ENCODE results near the gene CFAP299. TPM values are rescaled to one million over a fixed set of nuclear protein-coding genes. Genes with fewer than 3 reads are reported as not detected.

Gene CFAP299
- total RNA-seq, 1 donor = 2.5 TPM

DNA sequence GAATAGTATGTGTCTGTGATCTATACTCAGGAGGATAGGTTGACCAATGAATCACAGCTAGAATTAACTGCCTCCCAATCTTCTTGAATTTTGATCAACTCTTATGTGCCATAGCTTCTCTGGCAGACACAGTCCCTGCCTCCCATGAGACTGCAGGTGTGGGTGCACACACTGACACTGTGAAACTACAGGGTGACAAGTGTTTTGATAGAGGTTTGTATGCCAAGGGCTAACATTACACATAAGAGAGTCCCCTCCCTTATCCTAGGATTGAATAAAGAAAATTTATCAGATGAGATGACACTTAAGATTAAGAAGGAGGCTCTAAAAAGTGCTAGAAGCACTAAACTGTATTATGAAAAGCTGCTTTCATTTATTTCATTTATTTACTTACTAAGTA, 476.6 kb downstream of the CFAP299 start:
- Histone ChIP-seq H2AFZ (ENCODE audit: low read length) (no peak overlapping the region), H3K4me2 (ENCODE audit: insufficient read depth, low read length) (no peak overlapping the region), H3K4me3 (ENCODE audit: insufficient read depth, low read length) (no peak overlapping the region), H3K27ac (ENCODE audit: low read depth, low read length) (no peak overlapping the region), H3K36me3 (ENCODE audit: insufficient read depth, low read length) (no peaks in the 10 kb centered on the region), H3K27me3 (ENCODE audit: insufficient read depth, low read length) (no peaks in the 10 kb centered on the region), H3K79me2 (ENCODE audit: insufficient read depth, low read length) (no peaks in the 10 kb centered on the region), H3K4me1 (ENCODE audit: insufficient read depth, low read length) (no peaks in the 10 kb centered on the region), H3K9me3 (ENCODE audit: low read depth, low read length) (no peaks in the 10 kb centered on the region), H4K20me1 (ENCODE audit: insufficient read depth, low read length) (no peaks in the 10 kb centered on the region)
- no peak for DNase-seq (ENCODE audit: insufficient read length, low spot score, missing footprints)
- TF ChIP-seq, protein P1, sequence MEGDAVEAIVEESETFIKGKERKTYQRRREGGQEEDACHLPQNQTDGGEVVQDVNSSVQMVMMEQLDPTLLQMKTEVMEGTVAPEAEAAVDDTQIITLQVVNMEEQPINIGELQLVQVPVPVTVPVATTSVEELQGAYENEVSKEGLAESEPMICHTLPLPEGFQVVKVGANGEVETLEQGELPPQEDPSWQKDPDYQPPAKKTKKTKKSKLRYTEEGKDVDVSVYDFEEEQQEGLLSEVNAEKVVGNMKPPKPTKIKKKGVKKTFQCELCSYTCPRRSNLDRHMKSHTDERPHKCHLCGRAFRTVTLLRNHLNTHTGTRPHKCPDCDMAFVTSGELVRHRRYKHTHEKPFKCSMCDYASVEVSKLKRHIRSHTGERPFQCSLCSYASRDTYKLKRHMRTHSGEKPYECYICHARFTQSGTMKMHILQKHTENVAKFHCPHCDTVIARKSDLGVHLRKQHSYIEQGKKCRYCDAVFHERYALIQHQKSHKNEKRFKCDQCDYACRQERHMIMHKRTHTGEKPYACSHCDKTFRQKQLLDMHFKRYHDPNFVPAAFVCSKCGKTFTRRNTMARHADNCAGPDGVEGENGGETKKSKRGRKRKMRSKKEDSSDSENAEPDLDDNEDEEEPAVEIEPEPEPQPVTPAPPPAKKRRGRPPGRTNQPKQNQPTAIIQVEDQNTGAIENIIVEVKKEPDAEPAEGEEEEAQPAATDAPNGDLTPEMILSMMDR (IDR thresholded peaks at IDR 0.05; ENCODE audit: extremely low read depth, low read depth, low read length) = no peak

DNA sequence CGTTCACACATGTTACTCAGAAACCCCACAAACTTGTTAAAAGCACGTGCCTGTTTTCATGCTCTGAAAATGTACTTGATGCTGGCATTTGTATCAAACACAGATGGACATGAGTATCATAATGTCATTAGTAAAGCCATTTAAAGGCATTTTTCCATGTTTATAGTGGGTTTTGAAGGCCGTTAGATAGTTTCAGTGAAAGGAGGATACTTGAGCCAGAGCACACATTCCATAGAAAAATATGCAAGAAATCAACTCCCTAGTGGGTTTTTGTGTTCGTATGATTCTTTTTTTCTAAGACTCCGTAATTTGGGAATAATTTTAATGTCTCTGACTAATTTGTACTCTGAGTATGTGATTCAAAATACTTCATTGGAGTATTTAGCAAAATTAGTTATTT, 478.7 kb downstream of the CFAP299 start:
- Histone ChIP-seq H3K4me3 (ENCODE audit: insufficient read depth, low read length) (no peak overlapping the region), H4K20me1 (ENCODE audit: insufficient read depth, low read length) (no peaks in the 10 kb centered on the region), H3K4me2 (ENCODE audit: insufficient read depth, low read length) (no peak overlapping the region), H3K4me1 (ENCODE audit: insufficient read depth, low read length) (no peaks in the 10 kb centered on the region), H3K27ac (ENCODE audit: low read depth, low read length) (no peak overlapping the region), H2AFZ (ENCODE audit: low read length) (no peak overlapping the region), H3K9me3 (ENCODE audit: low read depth, low read length) (no peaks in the 10 kb centered on the region), H3K27me3 (ENCODE audit: insufficient read depth, low read length) (no peaks in the 10 kb centered on the region), H3K79me2 (ENCODE audit: insufficient read depth, low read length) (no peaks in the 10 kb centered on the region), H3K36me3 (ENCODE audit: insufficient read depth, low read length) (no peaks in the 10 kb centered on the region)
- no peak for DNase-seq (ENCODE audit: insufficient read length, low spot score, missing footprints)
- TF ChIP-seq, protein P1 (IDR thresholded peaks at IDR 0.05; ENCODE audit: extremely low read depth, low read depth, low read length) = no peak

DNA sequence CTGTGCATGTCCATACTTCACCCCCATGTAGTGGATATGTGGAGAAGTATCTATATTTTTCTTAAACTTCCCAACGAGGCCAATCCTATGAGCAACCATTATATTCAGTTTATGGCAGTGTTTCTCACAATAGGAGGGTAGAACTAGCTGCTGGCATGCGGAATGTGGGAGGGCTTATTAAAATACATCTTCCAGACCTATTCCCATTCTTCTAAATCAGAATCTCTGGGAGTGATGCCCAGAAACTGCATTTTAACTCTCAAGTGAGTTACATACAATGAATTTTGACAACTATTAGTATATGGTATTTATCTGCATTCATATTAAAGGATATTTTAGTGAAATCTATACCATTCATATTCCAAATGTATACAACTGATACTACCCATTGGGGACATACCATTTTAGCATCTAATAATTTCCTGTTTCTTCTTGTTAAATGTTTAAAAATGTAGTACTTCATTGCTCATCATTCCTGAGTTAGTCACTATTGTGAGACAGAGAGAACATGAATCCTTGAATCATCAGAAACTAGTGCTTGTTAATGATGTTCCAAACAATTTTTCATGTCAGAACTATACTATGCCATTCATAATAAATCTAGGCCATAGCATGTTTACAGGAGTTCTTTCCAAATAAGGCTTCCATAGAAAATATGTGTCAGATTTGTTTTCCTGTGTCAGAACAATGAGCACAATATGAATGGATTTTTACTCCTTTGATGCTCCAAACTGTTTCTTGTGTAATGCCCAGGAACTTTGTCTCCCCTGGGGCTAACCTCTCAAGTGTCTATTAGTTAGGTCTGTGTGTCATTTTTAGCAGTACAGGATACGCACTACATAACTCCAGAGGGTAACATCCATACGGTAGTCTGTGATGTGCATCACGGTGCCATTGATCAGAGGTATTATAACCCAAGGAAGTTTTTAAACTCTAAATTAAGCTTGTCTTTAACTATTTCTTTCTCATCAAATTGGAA, 496.1 kb downstream of the CFAP299 start:
- Histone ChIP-seq H3K27ac (ENCODE audit: low read depth, low read length) (no peak overlapping the region), H3K9me3 (ENCODE audit: low read depth, low read length) (no peaks in the 10 kb centered on the region), H2AFZ (ENCODE audit: low read length) (no peak overlapping the region), H3K27me3 (ENCODE audit: insufficient read depth, low read length) (no peaks in the 10 kb centered on the region), H3K4me1 (ENCODE audit: insufficient read depth, low read length) (no peaks in the 10 kb centered on the region), H4K20me1 (ENCODE audit: insufficient read depth, low read length) (no peaks in the 10 kb centered on the region), H3K79me2 (ENCODE audit: insufficient read depth, low read length) (no peaks in the 10 kb centered on the region), H3K4me2 (ENCODE audit: insufficient read depth, low read length) (no peak overlapping the region), H3K36me3 (ENCODE audit: insufficient read depth, low read length) (no peaks in the 10 kb centered on the region), H3K4me3 (ENCODE audit: insufficient read depth, low read length) (no peak overlapping the region)
- TF ChIP-seq, protein P1 (IDR thresholded peaks at IDR 0.05; ENCODE audit: extremely low read depth, low read depth, low read length) = no peak
- DNase-seq (ENCODE audit: insufficient read length, low spot score, missing footprints) = no peak

DNA sequence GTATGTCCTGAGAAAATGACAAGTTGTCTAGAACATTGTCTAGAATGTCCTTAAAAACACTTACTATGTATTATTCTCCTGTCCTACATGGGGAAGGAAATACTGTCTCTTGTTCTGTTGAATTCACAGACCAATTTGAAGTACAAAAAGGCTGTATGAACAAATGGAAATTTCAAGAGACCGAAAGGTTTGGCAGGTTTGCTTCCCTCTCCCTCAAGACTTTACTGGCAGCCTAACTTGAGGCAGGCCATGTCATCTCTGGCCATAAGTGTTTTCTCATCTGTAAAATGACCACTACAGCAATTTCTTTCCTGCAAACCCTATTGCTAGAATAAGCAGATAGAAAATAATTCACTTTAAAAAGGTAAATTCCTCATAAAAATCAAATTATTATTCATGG, 503.8 kb downstream of the CFAP299 start:
- Histone ChIP-seq H3K4me3 (ENCODE audit: insufficient read depth, low read length) (no peak overlapping the region), H3K27ac (ENCODE audit: low read depth, low read length) (no peak overlapping the region), H3K36me3 (ENCODE audit: insufficient read depth, low read length) (no peaks in the 10 kb centered on the region), H3K79me2 (ENCODE audit: insufficient read depth, low read length) (no peaks in the 10 kb centered on the region), H3K9me3 (ENCODE audit: low read depth, low read length) (no peaks in the 10 kb centered on the region), H4K20me1 (ENCODE audit: insufficient read depth, low read length) (no peaks in the 10 kb centered on the region), H2AFZ (ENCODE audit: low read length) (no peak overlapping the region), H3K27me3 (ENCODE audit: insufficient read depth, low read length) (no peaks in the 10 kb centered on the region), H3K4me2 (ENCODE audit: insufficient read depth, low read length) (no peak overlapping the region), H3K4me1 (ENCODE audit: insufficient read depth, low read length) (no peaks in the 10 kb centered on the region)
- TF ChIP-seq, protein P1 (IDR thresholded peaks at IDR 0.05; ENCODE audit: extremely low read depth, low read depth, low read length) = no peak
- DNase-seq (ENCODE audit: insufficient read length, low spot score, missing footprints) = no peak
